Hepatocyte (in vitro differentiated cells): ENCODE results near the gene SLC7A8.

Experiments
- EZH2 ChIP-seq: fragments of 200-600 bp; sonication (generic); IDR thresholded peaks from 2 replicates; pipeline ENCODE4 v1.6.1; 2016; ENCODE audit warnings: antibody characterized with exemption, mild to moderate bottlenecking, borderline replicate concordance
- TF ChIP-seq, protein P1 (sequence below): fragments of 200-600 bp; sonication (generic); IDR thresholded peaks from 2 replicates; pipeline ENCODE4 v1.5.1; 2016; ENCODE audit warnings: antibody characterized with exemption, mild to moderate bottlenecking; ENCODE audit not compliant: poor library complexity

DNA sequence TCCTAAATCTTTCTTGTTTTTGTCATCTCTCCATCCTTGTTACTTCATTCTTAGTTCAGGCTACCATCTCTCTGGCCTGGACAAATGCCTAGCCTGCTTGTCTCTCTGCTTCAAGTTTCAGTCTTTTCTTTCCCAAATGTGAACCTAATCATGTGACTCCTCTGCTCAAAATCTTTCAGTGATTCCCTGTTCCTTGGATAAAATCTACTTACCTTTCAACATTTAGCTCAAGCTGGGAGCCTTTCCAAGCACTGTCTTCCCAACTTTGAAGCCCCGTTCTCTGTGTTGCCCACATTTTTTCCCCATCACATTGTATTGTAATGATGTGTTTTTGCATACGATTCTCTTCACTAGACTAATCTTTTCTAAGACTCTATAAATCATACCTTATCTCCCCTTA is 24.7 kb downstream of the SLC7A8 start:
- TF ChIP-seq, protein P1, sequence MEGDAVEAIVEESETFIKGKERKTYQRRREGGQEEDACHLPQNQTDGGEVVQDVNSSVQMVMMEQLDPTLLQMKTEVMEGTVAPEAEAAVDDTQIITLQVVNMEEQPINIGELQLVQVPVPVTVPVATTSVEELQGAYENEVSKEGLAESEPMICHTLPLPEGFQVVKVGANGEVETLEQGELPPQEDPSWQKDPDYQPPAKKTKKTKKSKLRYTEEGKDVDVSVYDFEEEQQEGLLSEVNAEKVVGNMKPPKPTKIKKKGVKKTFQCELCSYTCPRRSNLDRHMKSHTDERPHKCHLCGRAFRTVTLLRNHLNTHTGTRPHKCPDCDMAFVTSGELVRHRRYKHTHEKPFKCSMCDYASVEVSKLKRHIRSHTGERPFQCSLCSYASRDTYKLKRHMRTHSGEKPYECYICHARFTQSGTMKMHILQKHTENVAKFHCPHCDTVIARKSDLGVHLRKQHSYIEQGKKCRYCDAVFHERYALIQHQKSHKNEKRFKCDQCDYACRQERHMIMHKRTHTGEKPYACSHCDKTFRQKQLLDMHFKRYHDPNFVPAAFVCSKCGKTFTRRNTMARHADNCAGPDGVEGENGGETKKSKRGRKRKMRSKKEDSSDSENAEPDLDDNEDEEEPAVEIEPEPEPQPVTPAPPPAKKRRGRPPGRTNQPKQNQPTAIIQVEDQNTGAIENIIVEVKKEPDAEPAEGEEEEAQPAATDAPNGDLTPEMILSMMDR = no peak
- TF ChIP-seq EZH2 = no peak
